ENCODE data around the gene CASP6. TPM values are rescaled to one million over a fixed set of nuclear protein-coding genes. Genes with fewer than 3 reads are reported as not detected.

Gene CASP6
- total RNA-seq, 3 donors from 2014 or later = 18.6 to 39.1 (median 24.9) TPM

- no peak for DNase-seq (ENCODE audit: low spot score in 2 of 2)
- Histone ChIP-seq H3K4me3 (no peak overlapping the region), H3K9me3 (peaks cover 0 to 2% of the 10 kb centered on the region in 2 donors), H3K27me3 (no peaks in the 10 kb centered on the region), H3K36me3 (no peaks in the 10 kb centered on the region), H3K4me1 (no peaks in the 10 kb centered on the region), H3K27ac (no peak overlapping the region)
- intact Hi-C loops (cut with DNase I; ENCODE audit: low total_unique reads) = no loop called here
- no peak for TF ChIP-seq POLR2A (IDR thresholded peaks at IDR 0.05)
- no peak for TF ChIP-seq POLR2AphosphoS5 (IDR thresholded peaks at IDR 0.05)
- TF ChIP-seq CTCF (IDR thresholded peaks at IDR 0.05) = no peak
Observed at GRCh38 chr4:109676886-109677285, 26.4 kb downstream of the CASP6 start.

GRCh38 chr4:109675843-109676242, 27.4 kb downstream of the CASP6 start:
- Histone ChIP-seq H3K9me3 (peaks cover 0 to 2% of the 10 kb centered on the region in 2 donors), H3K4me3 (no peak overlapping the region), H3K36me3 (no peaks in the 10 kb centered on the region), H3K4me1 (no peaks in the 10 kb centered on the region), H3K27ac (no peak overlapping the region), H3K27me3 (no peaks in the 10 kb centered on the region)
- DNase-seq (ENCODE audit: low spot score in 2 of 2) = no peak
- TF ChIP-seq POLR2A (IDR thresholded peaks at IDR 0.05) = no peak
- no peak for TF ChIP-seq CTCF (IDR thresholded peaks at IDR 0.05)
- no peak for TF ChIP-seq POLR2AphosphoS5 (IDR thresholded peaks at IDR 0.05)
- intact Hi-C loops (cut with DNase I; ENCODE audit: low total_unique reads) = no loop called here

- intact Hi-C loops (cut with DNase I; ENCODE audit: low total_unique reads) = no loop called here
- Histone ChIP-seq H3K9me3 (peaks cover 0 to 2% of the 10 kb centered on the region in 2 donors), H3K4me3 (no peak overlapping the region), H3K27me3 (no peaks in the 10 kb centered on the region), H3K4me1 (no peaks in the 10 kb centered on the region), H3K27ac (no peak overlapping the region), H3K36me3 (no peaks in the 10 kb centered on the region)
- TF ChIP-seq POLR2AphosphoS5 (IDR thresholded peaks at IDR 0.05) (no peak), CTCF (IDR thresholded peaks at IDR 0.05) (no peak), POLR2A (IDR thresholded peaks at IDR 0.05) (no peak)
- DNase-seq (ENCODE audit: low spot score in 2 of 2) = no peak
Observed at GRCh38 chr4:109675181-109675580, 28.1 kb downstream of the CASP6 start.

GRCh38 chr4:109673303-109673702, 29.9 kb downstream of the CASP6 start:
- Histone ChIP-seq H3K36me3 (no peaks in the 10 kb centered on the region), H3K4me3 (no peak overlapping the region), H3K27ac (no peak overlapping the region), H3K9me3 (peaks cover 0 to 2% of the 10 kb centered on the region in 2 donors), H3K27me3 (no peaks in the 10 kb centered on the region), H3K4me1 (no peaks in the 10 kb centered on the region)
- no peak for DNase-seq (ENCODE audit: low spot score in 2 of 2)
- no peak for TF ChIP-seq CTCF (IDR thresholded peaks at IDR 0.05)
- TF ChIP-seq POLR2AphosphoS5 (IDR thresholded peaks at IDR 0.05) = no peak
- TF ChIP-seq POLR2A (IDR thresholded peaks at IDR 0.05) = no peak
- intact Hi-C loops (cut with DNase I; ENCODE audit: low total_unique reads) = no loop called here

GRCh38 chr4:109672169-109672930, 30.9 kb downstream of the CASP6 start:
- Histone ChIP-seq H3K27ac (no peak overlapping the region), H3K36me3 (no peaks in the 10 kb centered on the region), H3K27me3 (no peaks in the 10 kb centered on the region), H3K4me3 (no peak overlapping the region), H3K9me3 (no peaks in the 10 kb centered on the region), H3K4me1 (no peaks in the 10 kb centered on the region)
- no peak for TF ChIP-seq POLR2A (IDR thresholded peaks at IDR 0.05)
- no peak for TF ChIP-seq POLR2AphosphoS5 (IDR thresholded peaks at IDR 0.05)
- TF ChIP-seq CTCF (IDR thresholded peaks at IDR 0.05) = no peak
- DNase-seq (ENCODE audit: low spot score in 2 of 2) = no peak
- intact Hi-C loops (cut with DNase I; ENCODE audit: low total_unique reads) = no loop called here

All from breast epithelium (tissue), 4 donors.